HG03432 (cell line): Measurements from ENCODE around the gene PPP1R13B.

Source experiments
- ATAC-seq: cut with Tn5 transposase; IDR thresholded peaks from one replicate; pipeline ENCODE4 v1.9.1; 2021; ENCODE audit warnings: mild to moderate bottlenecking, moderate library complexity; ENCODE audit not compliant: unreplicated experiment

Gene PPP1R13B

DNA sequence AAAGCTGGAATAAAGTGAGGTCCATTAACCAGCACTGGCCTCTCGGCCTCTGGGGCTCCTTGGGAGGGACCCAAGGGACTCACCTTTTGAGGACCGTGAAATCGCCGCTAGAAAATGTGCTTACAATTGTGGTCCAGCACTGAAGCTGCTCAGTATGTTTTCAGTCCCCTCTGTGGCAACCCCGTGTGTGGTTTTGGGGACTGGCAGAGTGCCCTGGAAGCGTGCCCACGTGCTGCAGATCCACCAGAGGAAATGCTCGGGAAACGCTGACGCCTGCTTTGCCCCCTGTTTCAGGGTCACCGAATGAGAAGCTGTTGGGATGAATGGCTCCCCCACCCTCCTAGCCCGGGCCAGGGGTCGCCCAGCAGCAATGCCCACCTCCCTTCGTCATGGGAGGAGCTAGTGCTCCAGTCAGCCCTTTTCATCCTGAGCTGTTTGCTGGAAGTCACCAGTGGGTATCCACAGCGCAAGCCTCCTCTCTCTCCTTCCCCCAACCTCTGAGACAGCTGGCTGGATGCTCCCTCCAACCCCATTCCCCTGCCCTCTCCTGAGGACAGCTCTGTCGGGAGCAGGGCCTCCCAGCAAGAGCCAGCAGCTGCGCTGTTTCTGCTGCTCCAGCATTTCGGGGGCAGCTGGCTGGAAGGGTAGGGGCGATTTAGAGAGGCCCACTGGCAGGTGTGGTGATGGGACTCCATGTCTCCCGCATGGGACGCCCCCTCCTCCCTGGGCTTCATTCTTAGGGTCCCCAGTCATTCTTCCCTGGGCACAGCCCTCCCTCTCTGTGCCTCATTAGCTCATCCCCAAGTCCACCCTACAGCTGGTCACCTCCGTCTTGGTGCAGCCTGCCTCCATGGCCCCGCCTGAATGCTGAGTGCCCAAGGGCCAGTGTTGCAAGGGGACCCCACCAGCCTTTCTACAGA, 33.2 kb upstream of the PPP1R13B start:
- no peak for ATAC-seq

DNA sequence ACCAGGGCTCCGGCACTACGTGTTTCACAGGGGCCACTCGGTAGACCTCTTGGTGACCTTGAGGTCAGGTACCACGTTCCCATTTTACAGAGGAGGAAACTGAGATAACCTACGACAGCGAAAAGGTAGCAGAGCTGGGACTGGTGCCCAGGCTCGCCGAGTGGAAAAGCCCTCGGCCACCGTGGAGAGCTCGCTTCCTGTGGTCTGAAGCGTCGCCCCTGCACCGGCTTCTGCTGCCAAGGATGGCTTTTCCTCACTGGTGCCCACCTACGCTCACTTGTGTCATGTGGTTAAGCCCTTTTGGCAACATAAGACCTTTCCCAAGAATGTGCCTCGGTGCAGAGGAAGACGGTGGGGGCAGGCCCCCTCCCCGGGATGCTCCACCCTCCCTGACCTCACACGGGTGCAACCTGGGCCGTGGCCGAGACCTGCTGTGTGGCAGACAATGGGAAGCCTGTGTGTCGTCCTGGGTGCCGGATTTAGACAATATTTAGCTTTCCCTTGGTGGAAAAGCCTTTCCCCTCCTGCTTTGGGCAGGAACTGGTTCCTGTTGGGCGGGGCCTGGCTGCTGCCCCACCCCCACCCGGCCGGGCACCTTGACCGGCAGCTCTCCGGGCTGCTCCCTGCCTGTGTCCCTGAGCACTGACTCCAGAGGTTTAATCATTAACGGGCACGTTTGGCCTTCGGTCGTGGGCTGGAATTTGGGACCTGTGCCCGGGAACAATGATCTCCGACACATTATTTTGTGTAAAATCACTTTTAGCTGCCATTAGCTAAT, 32.4 kb upstream of the PPP1R13B start:
- ATAC-seq, result no peak

DNA sequence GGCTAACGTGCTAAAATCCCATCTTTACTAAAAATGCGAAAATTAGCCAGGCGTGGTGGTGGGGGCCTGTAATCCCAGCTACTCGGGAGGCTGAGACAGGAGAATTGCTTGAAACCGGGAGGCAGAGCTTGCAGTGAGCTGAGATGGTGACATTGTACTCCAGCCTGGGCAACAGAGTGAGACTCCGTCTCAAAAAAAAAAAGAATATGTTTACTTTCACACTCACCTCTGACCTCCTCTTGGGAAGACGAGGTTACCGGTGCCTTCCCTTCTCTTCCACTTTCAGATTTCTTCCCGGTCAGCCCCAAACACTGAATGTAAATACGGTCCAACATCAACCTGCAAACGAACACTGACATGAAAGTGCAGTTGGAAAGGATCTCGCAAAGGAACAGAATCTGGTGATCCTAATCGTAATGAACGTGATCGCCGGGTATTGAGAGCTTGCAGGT, 31.8 kb upstream of the PPP1R13B start:
- no peak for ATAC-seq

DNA sequence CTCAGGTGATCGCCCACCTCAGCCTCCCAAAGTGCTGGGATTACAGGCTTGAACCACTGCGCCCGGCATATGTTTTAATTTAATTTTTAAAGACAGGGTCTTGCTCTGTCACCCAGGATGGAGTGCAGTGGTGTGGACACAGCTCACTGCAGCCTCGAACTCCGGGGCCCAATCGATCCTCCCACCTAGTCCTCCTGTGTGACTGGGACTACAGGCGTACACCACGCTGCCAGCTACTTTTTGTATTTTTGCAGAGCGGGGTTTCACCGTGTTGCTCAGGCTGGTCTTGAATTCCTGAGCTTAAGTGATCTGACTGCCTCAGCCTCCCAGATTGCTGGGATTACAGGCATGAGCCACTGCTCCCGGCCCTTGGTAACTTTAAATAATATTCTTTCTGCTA, 30.8 kb upstream of the PPP1R13B start:
- ATAC-seq, result no peak

DNA sequence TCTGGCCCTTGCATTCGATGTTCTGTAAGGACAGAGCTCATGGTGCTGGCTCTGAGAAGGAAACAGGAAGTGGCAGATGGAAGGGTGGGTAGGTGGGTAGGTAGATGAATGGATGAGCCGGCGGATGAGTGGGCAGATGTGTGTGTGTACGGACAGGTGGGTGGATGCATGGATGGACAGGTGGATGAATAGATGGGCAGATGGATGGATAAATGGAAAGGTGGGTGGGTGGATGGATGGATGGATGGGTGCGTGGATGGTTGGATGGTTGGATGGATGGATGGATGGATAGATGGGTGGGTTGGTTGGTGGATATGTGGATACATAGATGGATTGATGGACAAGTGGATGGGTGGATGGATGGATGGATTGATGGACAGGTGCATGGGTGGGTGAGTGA, 27.6 kb upstream of the PPP1R13B start:
- no peak for ATAC-seq

DNA sequence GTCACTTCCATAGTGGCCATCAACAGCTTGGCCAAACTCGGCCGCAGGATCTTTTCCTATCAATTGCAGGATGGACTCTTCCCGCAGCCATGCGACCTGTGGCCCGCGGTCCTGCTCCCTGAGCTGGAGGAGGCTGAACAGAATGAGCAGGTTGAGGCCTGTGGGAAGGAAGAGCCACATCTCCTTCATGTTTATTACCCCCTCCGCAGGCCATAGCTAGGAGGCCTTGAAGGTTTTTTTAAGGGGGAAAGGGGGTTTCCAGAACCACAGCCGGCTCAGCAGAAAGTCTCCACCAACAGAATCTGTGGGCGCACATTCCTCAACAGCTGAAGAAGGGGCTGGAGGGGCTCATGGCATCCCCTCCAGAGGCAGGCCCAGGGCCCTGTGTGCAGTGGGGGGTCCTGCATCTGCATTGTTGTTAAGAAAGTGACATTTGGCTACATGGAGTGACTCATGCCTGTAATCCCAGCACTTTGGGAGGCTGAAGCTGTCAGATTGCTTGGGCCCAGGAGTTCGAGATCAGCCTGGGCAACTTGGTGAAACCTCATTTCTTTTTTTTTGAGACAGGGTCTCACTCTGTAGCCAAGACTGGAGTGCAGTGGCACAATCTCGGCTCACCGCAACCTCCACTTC, 25.2 kb upstream of the PPP1R13B start:
- peak; percentile 25 for ATAC-seq

DNA sequence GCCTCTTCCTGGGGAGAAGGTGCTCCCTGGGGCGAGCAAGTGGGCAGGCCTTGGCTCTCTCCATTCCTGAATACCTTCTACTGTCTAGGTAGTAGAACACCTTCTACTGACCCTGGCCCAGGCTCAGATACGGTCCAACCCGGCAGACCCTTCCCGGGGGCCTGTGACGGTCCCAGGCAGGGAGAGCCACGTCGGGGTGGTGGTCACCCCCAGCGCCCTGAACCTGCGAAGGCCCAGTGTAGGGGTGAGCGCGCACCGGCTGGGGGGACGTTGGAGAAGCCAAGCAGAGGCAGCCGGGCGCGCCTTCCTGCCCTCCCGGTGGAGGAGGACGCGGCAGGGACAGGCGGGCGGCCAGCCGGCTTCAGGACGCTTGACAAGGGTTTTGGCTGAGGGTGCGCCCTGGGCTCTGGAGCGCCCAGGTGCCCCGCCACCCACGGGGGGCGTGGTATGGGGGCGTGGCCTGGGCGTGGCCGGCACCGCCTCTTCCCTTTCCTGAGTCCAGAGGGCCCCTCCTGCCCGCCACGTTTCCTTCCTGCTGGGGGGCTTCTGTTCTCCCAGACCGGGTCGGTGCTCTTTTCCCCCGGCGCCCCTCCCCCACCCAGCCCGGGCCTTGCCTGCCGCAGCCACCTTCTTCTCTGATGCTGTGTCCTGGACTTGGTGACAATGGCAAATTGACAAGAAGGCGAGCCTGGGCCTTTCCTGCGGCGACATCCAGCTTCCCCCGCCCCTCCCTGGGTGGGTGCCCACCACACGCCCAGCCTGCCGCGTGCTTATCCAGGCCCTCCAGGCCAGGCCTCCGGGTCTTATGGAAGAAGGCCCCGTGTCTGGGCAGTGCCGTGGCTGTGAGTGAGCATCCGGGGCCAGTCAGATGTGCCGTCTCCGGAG, 24.5 kb upstream of the PPP1R13B start:
- peak; percentile 88 for ATAC-seq

DNA sequence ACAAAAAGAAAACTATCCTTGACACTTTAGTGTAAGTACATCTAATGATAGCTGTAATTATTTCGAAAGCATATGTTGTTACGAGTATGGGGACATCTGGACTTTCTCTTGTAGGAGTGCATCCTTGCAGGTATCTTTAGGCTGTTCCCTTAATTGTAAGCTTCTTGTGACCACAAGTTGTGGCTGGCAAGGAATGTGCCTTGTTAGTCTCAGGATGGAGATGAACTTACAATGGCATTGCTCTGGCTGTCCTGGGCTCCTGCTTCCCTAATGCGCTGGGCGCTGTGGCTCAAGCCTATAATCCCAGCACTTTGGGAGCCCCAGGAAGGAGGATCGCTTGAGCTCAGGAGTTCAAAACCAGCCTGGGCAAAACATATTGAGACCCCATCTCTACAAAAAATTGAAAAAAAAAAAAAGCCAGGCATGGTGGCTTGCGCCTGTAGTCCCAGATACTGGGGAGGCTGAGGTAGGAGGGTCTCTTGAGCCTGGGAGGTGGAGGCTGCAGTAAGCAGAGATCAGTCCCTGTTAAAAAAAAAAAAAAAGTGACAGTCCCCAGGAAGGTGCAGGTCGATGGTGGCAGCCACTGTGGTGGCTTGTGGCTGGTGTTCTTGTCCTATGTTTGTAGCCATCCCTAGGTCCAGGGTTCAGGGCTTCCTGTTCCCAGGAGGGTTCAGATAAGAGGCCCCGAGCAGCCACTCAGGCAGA, 23.7 kb upstream of the PPP1R13B start:
- no peak for ATAC-seq

DNA sequence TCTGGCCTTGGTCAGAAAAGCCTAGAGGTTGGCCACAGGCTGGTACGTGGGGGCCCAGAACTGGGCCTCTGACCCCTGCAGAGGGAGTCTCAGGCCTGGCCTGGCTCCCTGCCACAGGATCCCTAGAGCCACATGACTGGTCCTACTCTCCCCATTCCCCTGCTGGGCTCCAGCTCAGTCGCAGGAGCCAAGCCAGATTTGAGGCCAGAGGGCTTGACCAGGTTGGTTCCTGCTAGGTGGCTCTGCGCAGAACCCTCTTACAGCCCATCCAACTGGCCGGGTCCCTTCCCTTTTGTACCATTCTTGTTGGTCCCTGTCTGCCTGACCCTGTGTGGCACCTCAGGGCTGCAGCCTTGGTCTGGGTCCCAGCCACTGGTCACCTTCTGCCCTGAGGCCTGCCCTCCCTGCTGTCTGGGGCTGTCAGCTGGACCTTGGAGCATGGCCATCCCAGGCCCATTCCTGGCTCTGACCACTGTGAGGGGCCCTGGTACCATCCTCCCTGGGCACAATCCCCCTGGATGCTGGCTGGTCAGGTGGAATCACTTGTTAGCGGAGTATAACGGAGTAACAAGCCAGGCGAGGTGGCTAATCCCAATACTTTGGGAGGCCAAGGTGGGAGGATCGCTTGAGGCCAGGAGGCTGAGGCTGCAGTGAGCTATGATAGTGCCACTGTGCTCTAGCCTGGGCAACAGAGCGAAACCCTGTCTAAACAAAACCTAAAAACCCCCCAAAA, 22.9 kb upstream of the PPP1R13B start:
- ATAC-seq, result no peak

DNA sequence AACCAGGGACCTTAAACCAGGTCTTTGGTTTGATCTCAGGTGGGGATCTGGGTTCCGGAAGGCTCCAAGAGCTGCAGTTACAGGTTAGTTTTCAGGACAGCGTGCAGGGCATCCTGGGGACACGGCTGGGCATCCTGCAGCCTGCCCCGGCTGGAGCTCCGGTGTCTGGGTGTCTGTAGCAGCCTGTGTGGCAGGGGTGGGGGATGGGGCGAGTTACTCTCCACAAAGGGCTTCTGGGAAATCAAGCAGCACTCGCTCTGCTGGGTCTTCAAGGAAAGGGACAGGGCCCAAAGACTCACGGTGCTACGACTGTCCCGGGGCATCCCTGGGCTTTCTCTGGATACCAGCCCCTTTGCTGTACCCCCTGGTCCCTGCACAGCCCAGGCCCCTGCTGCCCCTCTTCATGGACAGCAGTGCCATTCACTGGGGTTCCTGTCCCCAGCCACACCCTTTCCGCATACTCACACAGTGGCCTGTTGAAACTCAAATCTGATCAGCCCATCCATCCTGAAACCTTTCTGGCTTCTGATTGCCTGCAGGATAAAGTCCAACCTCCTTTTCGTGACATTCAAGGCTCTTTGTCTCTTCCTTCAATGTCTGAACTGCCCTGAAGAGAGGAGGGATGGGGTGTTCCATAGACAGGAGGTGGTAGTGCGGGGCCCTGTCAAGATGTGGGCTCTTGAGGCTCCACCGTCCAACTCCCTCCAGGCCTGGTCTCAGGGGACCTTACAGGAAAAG, 22.2 kb upstream of the PPP1R13B start:
- no peak for ATAC-seq

DNA sequence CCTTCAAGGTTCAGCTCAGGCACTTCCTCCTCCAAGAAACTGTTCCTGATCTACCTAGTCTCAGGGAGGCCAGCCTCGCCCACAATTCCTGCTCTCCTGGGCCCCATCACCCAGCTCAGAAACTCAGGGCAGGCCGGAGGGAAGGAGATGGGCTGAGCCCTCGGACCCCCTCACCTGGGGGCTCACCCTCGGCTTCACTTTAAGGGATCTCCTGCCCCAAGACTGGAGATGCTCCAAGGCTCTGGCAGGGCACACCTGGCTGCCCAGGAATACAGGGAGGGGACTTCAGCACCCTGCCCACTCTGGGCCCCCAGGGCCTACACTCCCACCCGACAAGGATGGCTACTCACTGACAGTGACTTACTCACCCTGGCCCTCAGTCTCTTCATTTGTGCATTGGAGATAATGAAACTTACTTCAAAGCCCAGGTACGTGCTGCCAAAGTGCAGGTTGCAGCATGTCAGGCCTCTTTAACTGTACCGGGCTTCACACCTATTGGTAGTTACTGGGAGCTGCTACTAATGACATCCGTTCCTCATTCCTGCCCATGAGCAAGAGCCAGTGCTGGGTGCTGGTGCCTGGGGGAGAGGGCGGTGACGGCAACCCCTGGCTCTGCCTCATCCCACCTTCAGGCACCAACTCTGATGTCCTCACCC, 21.0 kb upstream of the PPP1R13B start:
- no peak for ATAC-seq

DNA sequence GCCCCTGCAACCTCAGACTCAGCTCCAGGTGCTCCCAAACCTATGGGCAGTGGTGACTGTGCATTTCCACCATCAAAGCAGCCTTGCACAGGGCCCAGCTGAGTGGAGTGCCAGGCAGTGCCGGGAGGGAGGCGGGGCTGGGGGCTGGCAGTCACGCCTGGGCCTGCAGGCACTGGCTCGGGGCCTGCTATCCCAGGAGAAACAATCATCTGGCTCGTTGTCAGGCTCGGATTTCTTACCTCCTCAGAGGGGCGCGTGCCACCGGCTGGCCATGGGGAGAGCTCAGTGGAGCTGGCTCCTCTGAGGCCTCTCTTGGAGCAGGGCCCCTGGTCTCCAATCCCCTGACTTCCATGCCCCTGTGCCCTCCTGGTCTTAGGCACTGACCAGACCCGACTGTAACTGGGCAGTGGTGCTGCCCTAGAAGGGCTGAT, 20.2 kb upstream of the PPP1R13B start:
- no peak for ATAC-seq

DNA sequence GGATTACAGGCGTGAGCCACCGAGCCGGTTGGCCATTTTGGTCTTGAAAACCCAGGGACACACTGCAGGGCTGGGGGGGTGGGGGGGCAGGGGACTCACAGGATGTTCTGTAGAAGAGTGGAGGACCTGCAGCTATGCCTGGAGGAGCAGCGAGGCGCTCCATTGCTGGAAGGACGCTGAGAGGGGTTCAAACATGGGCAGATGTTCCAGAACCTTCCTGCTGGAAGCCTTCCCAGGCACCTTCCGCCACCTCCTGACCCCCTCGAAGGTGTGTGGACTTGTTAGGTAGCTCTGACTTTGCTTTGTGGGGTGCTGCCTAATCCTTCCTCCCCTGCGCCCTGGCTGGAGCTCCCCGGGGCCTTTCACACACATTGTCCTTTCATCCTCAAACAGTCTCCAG, 19.6 kb upstream of the PPP1R13B start:
- ATAC-seq, result no peak

DNA sequence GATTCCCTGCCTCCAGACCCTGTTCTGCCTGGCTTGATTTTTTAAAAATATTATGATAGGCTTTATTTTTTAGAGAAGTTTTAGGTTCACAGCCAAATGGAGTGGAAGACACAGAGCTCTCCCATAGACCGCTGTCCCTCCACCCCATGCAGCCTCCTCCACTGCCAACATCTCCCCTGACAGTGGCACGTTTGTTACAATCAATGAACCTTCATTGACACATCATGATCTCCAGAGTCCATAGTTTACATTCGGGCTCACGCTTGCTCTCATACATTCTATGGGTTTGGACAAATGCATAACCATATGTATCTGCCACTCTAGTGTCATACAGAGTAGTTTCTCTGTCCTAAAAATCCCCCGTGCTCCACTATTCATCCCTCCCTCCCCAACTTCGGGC, 15.9 kb upstream of the PPP1R13B start:
- no peak for ATAC-seq

DNA sequence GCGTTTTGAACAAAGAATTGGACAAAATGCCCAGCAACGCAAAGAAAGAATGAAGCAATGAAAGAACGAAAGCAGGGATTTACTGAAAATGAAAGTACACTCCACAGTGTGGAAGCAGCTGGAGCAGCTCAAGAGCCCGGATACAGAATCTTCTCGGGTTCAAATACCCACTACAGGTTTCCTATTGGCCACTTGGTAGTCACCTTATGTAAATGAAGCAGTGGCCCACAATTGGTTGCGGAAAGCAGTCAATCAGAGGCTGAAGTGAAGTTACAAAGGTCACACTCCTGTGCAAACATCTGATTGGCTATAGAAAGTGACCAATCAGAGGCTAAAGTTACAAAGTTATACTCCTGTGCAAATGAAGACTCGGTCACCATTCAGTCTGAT, 15.0 kb upstream of the PPP1R13B start:
- no peak for ATAC-seq

DNA sequence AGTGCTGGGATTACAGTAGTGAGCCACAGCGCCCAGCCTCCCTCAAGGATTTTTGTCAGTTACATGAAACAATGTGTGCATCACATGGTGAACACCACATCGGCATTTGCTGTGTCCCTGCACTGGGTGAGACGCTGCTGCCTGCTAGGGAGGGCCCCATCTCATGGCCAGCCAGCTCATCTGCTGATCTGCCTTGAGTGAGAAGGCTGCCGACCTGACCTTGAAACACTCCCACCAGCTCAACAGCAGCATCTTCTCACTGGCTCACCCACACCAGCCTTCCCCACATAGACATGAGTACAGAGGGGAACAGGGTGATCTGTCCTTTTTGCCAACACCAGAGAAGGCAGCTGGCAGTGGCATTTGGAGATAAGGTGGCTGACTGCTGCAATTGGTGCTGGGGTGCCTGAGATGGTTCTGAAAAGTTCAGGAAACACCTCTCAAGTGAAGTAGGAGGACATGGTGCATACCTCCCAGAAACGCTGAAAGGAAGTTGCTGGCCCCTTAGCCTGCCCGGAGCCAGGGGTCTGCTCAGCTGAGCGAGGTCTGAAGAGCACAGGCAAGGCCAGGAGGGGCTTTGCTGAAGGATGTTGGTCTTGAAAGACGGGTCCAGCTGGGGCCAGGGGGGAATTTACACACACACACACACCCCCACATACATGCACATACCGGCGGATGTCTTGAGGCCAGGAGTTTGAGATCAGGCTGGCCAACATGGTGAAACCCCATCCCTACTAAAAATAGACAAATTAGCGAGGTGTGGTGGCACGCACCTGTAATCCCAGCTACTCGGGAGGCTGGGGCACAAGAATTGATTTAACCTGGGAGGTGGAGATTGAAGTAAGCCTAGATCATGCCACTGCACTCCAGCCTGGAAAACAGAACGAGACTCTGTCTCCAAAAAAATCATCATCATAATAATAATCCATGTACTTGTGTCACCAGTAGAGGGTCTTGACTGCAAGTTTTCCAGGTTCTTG, 14.3 kb upstream of the PPP1R13B start:
- no peak for ATAC-seq
